Uterus (tissue), 4 donors: Measurements from ENCODE around the gene CYP1A1. TPM values are rescaled to one million over a fixed set of nuclear protein-coding genes. Genes with fewer than 3 reads are reported as not detected.
A peak's percentile ranks its signal among the peaks of the same experiment; 100 is the strongest.

ENCODE experiments used
- DNase-seq, 2 donors: peaks; one replicate each; pipeline ENCODE4 v3.0.0-alpha.2; 2019 to 2020
- H3K27ac ChIP-seq, 2 donors: fragments of 200-600 bp; sonication (generic); 1 replicate in 1 of 2; 2 replicates in 1 of 2; pipeline ENCODE4 v1.5.1; 2016 to 2018
- H3K27me3 ChIP-seq, 2 donors: fragments of 200-600 bp; sonication (generic); one replicate each; pipeline ENCODE4 v1.5.1; 2018 to 2019; ENCODE audit warnings: control low read depth in 1 of 2
- H3K36me3 ChIP-seq, 2 donors: fragments of 200-600 bp; sonication (generic); one replicate each; pipeline ENCODE4 v1.5.1; 2019; ENCODE audit warnings: control low read depth in 1 of 2
- H3K4me1 ChIP-seq, 2 donors: fragments of 200-600 bp; sonication (generic); one replicate each; pipeline ENCODE4 v1.5.1; 2018 to 2019; ENCODE audit warnings: control low read depth in 1 of 2
- H3K4me3 ChIP-seq, 2 donors: fragments of 200-600 bp; sonication (generic); 1 replicate in 1 of 2; 2 replicates in 1 of 2; pipeline ENCODE4 v1.5.1; 2018 to 2019; ENCODE audit warnings: mild to moderate bottlenecking in 1 of 2
- H3K9me3 ChIP-seq, 2 donors: fragments of 200-600 bp; sonication (generic); one replicate each; pipeline ENCODE4 v1.5.1; 2019; ENCODE audit warnings: control low read depth in 1 of 2
- POLR2A ChIP-seq, 2 donors: fragments of 450-650 bp; IDR thresholded peaks; one replicate each; pipeline ENCODE4 v1.6.1; 2016; ENCODE audit warnings: antibody characterized with exemption in 2 of 2, mild to moderate bottlenecking in 1 of 2, moderate library complexity in 1 of 2
- intact Hi-C: fragments of 100-400 bp; cut with DNase I; formaldehyde crosslinking; loops from one replicate; pipeline ENCODE4 v1.15.1; 2023; ENCODE audit warnings: low total_unique reads
- total RNA-seq, 4 donors: library from RNA; depleted of rRNA in 3 of 4; stranded (reverse); fragments of >200 nt in 3 of 4; gene quantifications; one replicate each; pipeline versions ENCODE4 v1.1.0 to v1.2.4, GENCODE V29; 2014 to 2023
- TF ChIP-seq, protein P1 (sequence below), 4 experiments: fragments of 200-600 bp in 2 of 4; fragments of 450-650 bp in 2 of 4; sonication (generic) in 2 of 4; IDR thresholded peaks; one replicate each; pipeline ENCODE4 v1.5.1; 2016 to 2019; ENCODE audit warnings: antibody characterized with exemption in 4 of 4, mild to moderate bottlenecking in 2 of 4, moderate library complexity in 1 of 4
- donor health status: DM: yes; HTN: yes; CAD: no.

The CYP1A1 gene
- total RNA-seq, 4 donors from 2014 or later: 0.29 to 6.2 TPM; not detected in 2

DNA sequence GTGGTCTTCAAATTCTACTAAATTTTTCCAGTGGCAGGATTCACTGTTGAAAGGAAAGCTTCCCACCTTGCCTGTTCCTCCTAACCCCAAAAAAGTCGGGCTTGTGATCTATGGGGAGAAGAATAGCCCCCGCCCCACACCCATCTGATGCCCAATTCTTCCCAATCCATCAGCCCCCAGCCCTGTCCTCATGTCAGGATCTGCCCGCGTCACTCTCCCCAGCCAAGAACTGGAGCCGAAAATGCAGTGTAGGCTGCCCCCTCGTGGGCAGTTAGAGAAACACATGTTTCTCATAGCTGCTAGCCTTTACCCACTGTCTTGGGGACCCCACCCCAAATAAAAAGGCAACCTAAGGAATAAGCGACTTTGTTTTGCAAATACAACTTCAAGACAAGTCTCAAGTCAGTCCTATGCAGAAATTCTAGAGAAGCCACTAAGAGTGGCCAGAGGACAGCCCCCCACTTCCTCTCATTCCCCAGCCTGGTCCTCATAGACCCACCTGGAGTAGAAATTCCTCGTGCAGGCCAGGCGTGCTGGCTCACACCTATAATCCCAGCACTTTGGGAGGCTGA is 43.5 kb upstream of the CYP1A1 start:
- no peaks in the 10 kb centered on the region for H3K27me3 ChIP-seq
- intact Hi-C loops: loop anchor here (5.0 kb wide), 2 partner anchors 137 to 392 kb away; no protein-coding TSS in a partner anchor
- no peak overlapping the region for H3K4me3 ChIP-seq
- no peaks in the 10 kb centered on the region for H3K9me3 ChIP-seq
- H3K4me1 ChIP-seq: no peaks in the 10 kb centered on the region
- no peaks in the 10 kb centered on the region for H3K36me3 ChIP-seq
- no peak overlapping the region for H3K27ac ChIP-seq
- DNase-seq: peak; percentile 55 to 56
- no peak for TF ChIP-seq POLR2A (IDR thresholded peaks at IDR 0.05)
- TF ChIP-seq, protein P1, sequence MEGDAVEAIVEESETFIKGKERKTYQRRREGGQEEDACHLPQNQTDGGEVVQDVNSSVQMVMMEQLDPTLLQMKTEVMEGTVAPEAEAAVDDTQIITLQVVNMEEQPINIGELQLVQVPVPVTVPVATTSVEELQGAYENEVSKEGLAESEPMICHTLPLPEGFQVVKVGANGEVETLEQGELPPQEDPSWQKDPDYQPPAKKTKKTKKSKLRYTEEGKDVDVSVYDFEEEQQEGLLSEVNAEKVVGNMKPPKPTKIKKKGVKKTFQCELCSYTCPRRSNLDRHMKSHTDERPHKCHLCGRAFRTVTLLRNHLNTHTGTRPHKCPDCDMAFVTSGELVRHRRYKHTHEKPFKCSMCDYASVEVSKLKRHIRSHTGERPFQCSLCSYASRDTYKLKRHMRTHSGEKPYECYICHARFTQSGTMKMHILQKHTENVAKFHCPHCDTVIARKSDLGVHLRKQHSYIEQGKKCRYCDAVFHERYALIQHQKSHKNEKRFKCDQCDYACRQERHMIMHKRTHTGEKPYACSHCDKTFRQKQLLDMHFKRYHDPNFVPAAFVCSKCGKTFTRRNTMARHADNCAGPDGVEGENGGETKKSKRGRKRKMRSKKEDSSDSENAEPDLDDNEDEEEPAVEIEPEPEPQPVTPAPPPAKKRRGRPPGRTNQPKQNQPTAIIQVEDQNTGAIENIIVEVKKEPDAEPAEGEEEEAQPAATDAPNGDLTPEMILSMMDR (IDR thresholded peaks at IDR 0.05): peak; percentile 76 to 90 (median 80)

DNA sequence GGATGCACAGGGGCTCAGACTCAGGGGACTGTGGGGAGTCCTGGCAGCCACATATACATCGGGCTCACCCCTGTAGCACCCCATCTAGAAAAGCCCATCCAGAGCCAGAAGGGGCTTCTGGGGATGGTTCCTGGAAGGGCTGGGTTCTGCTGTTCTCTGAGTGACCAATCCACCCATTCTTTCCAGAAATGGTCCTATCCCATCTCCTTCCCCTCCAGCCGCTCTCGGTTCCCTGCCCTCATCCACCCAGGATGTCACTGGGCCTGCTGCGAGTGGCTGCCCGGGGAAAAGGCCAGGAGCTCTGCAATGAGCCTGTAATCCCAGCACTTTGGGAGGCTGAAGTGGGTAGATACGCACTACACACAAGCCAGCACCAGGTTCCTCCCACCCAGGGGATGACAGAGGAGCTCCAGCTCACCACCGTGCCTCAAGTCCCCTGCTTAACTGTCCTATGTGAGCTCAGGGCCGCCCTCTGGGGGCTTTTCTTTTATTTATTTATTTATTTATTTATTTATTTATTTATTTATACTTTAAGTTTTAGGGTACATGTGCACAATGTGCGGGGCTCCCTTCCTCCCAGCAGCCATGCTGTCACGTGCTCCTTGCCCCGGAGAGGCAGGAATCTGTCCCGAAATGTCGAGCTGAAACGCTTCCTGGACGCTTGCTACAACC is 42.9 kb upstream of the CYP1A1 start:
- no peak for TF ChIP-seq POLR2A (IDR thresholded peaks at IDR 0.05)
- TF ChIP-seq, protein P1 (IDR thresholded peaks at IDR 0.05): no peak
- intact Hi-C loops: loop anchor here (5.0 kb wide), 2 partner anchors 136 to 391 kb away; no protein-coding TSS in a partner anchor
- H3K4me3 ChIP-seq: no peak overlapping the region

DNA sequence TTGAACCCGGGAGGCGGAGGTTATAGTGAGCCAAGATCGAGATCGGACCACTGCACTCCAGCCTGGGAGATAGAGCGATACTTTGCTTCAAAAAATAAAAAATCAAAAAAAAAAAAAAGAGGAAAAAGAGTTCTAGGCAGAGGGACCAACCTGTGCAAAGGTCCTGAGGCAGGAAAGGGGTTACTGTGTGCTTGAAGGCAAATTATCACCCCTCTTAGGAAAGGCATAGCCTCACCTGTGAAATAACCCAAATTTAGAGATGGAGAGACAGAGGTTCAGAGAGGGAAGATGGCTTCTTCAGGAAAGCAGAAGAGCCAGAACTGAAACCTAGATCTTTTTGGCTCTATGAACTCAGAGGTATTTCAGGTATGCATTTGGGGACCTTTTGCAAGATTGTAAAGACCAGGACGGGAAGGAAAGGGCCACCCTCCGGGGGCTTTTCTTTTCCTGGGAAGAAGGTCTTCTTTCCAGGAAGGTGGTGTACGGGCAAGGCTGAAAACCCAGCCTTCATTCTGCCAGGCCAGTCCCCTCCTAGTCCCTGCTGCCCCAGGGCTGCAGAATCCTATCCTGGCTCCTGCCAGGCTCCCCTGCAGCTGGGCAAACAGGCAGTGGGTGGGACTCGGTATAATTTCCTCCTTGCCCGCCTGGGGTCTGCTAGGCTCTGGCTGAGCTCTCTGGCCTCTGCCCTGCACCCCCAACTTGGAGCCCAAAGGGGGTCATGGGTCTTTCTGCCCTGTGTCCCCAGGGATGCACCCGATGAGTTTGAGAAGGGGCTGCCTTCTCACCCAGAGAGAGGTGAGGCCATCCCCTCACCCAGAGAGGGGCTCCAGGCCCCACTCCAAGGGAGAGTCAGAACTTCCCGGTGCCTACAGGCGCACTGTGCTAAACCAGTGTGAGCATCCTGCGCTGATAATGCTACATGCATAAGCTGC is 42.1 kb upstream of the CYP1A1 start:
- Histone ChIP-seq H3K9me3 (no peaks in the 10 kb centered on the region), H3K27me3 (no peaks in the 10 kb centered on the region), H3K27ac (no peak overlapping the region), H3K4me3 (no peak overlapping the region), H3K4me1 (no peaks in the 10 kb centered on the region), H3K36me3 (no peaks in the 10 kb centered on the region)
- DNase-seq: no peak
- intact Hi-C loops: loop anchor here (5.0 kb wide), 2 partner anchors 135 to 390 kb away; no protein-coding TSS in a partner anchor
- TF ChIP-seq, protein P1 (IDR thresholded peaks at IDR 0.05): no peak
- no peak for TF ChIP-seq POLR2A (IDR thresholded peaks at IDR 0.05)

More for the DNA sequence above, 42.9 kb upstream of the CYP1A1 start:
- Histone ChIP-seq H3K27ac (no peak overlapping the region), H3K27me3 (no peaks in the 10 kb centered on the region), H3K4me1 (no peaks in the 10 kb centered on the region), H3K36me3 (no peaks in the 10 kb centered on the region), H3K9me3 (no peaks in the 10 kb centered on the region)
- no peak for DNase-seq

GRCh38 chr15:74763416-74763815 is 38.1 kb upstream of the CYP1A1 start:
- no peak for DNase-seq
- no peaks in the 10 kb centered on the region for H3K36me3 ChIP-seq
- H3K9me3 ChIP-seq: no peaks in the 10 kb centered on the region
- no peaks in the 10 kb centered on the region for H3K27me3 ChIP-seq
- TF ChIP-seq POLR2A (IDR thresholded peaks at IDR 0.05): no peak
- TF ChIP-seq, protein P1 (IDR thresholded peaks at IDR 0.05): no peak
- no peak overlapping the region for H3K27ac ChIP-seq
- intact Hi-C loops: no loop called here
- no peaks in the 10 kb centered on the region for H3K4me1 ChIP-seq
- H3K4me3 ChIP-seq: no peak overlapping the region
